ENCODE data around the gene FNDC3B.
"Not testable (repeated sequence)": the region's sequence is repeated elsewhere in the genome, so short reads cannot be mapped to it uniquely, and the experiment has no call there.

The FNDC3B gene

GRCh38 chr3:172354931-172355499, 315.6 kb downstream of the FNDC3B start:
- no peak for DNase-seq (ENCODE audit: low read depth in 3 of 3, low spot score in 1 of 3)

DNA sequence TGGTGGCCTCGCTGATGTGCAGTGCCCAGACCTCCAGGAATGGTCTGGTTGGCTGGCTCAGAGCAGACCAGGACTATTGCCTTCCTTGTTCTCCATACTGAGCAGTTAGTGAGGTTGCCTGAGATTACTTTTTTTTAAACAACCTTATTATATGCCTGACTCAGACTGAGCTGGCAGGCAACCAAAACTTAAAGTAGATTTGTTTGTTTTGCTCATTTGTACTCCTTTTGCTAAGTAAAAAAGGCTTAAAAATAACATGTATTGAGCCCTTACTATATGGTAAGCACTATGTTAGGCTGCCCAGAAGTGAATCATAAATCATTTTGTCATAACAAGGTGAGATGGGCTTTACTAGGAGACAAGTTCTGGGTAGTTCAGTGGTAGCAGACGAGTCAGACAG, 316.5 kb downstream of the FNDC3B start:
- no peak for DNase-seq (ENCODE audit: low read depth in 3 of 3, low spot score in 1 of 3)

DNA sequence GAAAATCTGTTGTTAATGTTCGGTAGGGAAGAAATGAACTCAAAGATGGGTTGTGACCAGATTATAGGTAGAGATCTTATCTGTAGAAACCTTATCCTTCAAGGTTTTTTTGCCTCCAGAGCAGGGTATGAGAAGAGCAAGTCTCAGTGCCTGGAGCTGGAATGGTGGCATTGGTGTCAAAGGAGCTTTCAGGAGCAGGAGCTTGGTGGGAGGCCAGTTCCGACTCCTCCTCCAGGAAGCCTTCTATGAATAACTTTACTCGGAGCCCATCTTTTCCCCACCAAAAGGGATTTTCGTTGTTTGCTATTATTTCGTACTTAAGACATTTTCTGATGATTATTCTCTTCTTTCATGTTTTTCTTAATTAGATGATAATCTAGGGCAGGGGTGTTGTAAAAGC, 317.0 kb downstream of the FNDC3B start:
- no peak for DNase-seq (ENCODE audit: low read depth in 3 of 3, low spot score in 1 of 3)

- DNase-seq (ENCODE audit: low read depth in 3 of 3, low spot score in 1 of 3): no peak
Observed at GRCh38 chr3:172357850-172358754, 318.7 kb downstream of the FNDC3B start.

DNA sequence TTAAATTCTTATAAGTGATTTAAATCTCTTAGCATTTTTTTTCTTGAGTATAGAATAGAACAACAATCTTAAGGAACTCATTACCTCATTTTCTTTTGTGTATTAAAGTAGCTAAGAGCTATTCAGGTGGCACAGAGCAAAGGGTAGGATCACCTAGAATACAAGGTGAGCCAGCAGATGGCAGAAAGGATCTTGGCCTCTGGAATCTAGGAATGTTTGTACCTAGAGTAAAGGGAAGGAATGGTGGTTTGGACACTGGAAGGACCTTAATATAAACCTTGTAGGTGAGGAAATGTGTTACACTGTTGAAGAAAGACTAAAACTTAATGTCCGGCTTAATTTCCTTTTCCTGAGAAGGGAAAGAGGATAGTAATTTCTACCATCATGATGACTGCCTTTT, 319.9 kb downstream of the FNDC3B start:
- no peak for DNase-seq (ENCODE audit: low read depth in 3 of 3, low spot score in 1 of 3)

GRCh38 chr3:172359996-172360395, 320.6 kb downstream of the FNDC3B start:
- DNase-seq (ENCODE audit: low read depth in 3 of 3, low spot score in 1 of 3): no peak

DNA sequence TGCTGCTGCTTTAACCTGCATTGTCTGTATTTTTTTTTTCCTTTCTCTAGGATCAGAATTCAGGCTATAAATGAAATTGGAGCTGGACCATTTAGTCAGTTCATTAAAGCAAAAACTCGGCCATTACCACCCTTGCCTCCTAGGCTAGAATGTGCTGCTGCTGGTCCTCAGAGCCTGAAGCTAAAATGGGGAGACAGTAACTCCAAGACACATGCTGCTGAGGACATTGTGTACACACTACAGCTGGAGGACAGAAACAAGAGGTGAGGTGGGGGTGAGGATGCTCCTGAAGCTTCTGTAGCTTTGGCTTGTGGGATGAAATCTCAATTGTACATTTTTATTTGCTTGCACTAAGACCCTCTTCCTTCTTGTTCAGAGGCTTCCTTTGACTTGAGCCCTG, 323.2 kb downstream of the FNDC3B start:
- DNase-seq (ENCODE audit: low read depth in 3 of 3, low spot score in 1 of 3): no peak

GRCh38 chr3:172364374-172365027, 325.1 kb downstream of the FNDC3B start:
- DNase-seq (ENCODE audit: low read depth in 3 of 3, low spot score in 1 of 3): no peak

DNA sequence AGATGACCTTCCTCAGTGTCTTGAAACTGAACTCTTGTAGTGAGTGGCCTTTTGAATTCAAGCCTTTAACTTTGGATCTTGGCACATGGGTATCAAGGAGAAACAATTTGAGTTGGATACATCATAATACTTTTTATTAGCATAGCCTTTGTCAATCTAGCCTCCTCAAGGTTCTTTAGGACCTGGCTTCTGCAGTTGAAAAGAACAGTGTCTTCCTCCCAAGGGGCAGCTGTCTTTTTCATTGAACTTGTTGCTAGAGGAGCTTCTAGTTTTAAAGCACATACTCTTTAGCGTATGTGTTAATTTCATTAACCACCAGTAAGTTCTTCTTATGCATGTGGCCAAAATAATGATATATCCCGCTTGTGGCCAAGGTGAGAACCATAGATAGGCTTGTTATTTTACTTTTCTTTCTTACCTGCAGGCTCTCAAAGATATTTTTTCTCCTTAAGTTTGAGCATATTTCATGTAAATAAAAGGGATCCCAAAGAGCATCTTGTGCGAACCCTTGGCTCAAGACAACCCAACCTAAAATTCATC, 325.7 kb downstream of the FNDC3B start:
- no peak for DNase-seq (ENCODE audit: low read depth in 3 of 3, low spot score in 1 of 3)

DNA sequence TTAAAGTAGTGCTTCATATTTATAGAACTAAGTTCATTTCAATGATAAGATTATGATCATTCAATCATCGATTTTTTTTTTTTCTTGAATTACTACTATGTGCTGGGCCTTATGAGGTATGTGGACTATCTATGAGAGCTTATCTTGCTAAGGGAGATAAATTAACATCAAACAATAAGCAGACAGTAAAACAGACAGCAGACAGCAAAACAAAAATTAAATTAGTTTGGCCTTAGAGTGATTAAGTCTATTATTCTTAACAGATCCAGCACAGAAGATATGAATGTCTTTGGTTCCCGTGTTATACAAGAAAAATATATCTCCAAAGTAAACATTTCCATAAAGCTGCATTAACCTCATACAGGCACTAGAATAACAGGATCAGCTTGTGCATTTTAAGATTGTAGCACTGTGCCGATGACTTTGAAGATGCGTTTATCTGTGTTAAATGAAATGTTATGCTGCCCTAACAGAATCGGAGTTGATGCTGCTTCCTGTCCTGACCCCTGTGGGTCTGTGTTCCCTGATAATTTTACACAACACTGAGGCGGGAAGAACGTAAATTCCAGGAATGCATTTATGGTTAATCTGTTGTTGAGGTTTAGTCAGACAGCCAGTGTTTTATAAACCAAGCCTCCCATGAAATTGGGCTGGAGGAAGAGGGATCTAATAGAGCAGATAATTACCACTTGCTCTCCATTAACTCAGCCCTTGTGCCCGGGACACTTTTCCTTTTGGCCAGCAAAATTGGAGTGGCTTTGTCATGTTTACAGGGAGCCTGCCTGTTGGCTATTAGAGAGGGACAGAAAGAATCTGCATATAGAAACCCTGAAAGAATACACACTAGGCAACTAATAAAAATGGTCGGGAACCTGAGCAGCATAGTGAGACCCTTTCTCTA, 328.1 kb downstream of the FNDC3B start:
- DNase-seq (ENCODE audit: low read depth in 3 of 3, low spot score in 1 of 3): no peak

DNA sequence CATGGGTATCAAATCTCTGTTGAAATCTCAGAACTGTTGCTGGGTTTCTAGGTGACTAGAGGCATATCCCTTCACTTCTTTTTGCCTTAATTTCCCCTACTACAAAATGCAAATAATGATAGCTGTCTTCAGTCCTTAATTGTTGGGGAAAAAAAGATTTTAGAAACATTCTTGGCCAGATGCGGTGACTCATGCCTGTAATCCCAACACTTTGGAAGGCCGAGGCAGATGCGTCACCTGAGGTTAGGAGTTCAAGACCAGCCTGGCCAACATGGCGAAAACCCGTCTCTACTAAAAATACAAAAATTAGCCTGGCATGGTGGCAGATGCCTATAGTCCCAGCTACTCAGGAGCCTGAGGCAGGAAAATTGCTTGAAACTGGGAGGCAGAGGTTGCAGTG, 329.2 kb downstream of the FNDC3B start:
- not testable (repeated sequence) for DNase-seq (ENCODE audit: low read depth in 3 of 3, low spot score in 1 of 3)

DNA sequence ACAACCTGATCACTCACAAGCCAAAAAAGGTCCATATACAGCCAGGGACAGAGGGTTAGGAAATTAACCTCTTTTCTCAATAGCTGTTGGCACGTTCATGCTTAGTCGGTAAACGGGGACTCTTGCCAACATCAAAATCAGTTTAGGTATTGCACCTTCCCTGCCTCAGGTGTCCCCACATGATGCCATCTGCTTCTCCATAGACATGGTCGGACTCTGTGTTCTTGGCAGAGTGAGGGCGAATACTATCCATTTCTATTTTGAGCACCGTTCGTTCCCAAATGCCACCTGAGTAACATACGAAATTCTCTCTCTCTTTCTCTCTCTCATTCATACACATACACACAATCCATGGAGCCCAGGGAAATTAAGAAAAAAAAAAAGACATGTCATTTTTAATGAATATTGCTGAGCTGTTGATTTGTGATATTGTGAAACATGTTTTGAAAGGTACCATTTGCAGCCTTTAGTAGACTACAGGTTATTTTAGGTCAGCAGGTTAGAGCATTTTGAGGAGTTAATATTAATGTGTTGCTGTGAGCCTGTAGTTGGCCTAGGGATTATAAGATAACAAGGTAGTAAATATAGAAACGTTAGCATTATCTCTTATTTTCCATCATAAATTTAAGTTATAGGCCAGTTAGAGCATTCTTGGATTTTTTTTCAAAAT, 330.3 kb downstream of the FNDC3B start:
- DNase-seq (ENCODE audit: low read depth in 3 of 3, low spot score in 1 of 3): no peak

- DNase-seq (ENCODE audit: low read depth in 3 of 3, low spot score in 1 of 3): no peak
Observed at GRCh38 chr3:172370419-172370818, 331.0 kb downstream of the FNDC3B start.

DNA sequence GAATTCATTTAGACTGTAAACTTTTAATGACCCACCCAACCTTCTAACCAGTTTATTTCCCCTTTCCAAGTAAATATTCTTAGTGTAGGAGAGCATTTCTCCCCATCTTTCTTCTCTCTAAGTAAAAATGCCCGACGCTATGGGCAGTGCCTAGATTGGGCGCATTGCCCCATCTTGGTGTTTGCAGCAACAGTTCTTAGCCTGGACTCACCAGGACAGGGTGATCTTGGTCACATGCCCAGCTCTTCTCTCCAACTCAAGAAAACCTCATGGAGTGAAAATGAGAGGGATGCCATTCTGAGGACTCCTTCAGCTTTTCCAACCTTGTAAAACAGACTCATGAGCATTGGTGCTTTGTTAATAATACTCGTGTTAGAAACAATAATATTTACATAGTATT, 332.2 kb downstream of the FNDC3B start:
- no peak for DNase-seq (ENCODE audit: low read depth in 3 of 3, low spot score in 1 of 3)

DNA sequence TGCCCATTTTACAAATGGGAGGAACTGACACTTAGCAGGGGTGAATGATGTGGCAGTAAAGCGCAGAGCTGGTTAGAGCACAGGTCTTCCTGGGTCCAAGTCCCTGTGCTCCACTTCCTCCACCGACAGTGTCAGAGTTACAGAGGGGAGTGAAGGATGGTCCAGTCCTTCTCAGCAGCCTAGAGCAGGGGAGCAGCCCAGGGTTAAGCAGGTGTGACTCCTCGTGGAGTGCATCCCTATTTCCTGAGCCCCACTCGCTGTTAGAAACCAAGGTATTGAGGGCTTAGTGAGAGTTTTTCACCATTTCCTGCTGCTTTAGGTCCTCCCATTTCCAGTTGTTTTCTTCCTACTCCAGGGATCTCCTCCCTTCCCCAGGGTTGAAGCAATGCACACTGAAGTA, 333.5 kb downstream of the FNDC3B start:
- DNase-seq (ENCODE audit: low read depth in 3 of 3, low spot score in 1 of 3): no peak

DNA sequence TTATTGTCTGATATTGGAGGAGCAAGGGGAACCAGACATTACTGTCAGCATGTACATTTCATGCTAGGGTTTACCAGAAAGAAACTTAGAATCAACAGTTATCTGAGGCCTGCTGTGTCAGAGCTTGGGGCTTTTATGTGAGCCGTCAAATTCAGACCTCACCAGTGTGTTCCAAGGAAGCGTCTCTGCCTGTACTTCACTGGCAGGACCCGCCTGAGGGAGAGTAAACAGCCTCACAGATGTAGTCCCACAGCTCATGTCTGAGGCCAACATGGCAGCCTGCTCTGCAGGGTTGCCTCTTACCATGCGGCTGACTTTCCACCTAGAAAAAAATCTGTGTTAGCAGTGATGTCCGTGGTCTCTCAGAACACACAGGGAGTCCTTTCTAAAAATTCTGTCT, 334.5 kb downstream of the FNDC3B start:
- DNase-seq (ENCODE audit: low read depth in 3 of 3, low spot score in 1 of 3): no peak

- no peak for DNase-seq (ENCODE audit: low read depth in 3 of 3, low spot score in 1 of 3)
Observed at GRCh38 chr3:172375206-172375850, 335.9 kb downstream of the FNDC3B start.

GRCh38 chr3:172376402-172376801, 337.0 kb downstream of the FNDC3B start:
- no peak for DNase-seq (ENCODE audit: low read depth in 3 of 3, low spot score in 1 of 3)

DNA sequence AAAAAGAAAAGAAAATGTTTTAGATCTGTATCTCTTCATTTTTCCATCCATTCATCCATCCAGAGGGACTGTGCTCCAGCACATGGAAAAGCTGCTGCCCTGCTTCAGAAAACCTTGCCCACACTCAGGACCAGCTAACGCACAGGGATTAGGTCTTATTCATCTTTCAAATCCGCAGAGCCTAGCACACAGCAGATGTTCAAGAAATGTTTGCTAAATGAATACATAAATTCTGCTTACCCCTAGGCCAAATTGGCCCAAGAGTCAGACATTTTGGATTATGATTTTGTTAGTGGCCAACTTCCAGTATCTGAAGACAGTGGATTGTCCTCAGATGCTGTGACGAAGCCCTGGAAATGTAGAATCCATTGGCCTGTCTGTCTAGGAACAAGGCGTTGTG, 337.5 kb downstream of the FNDC3B start:
- DNase-seq (ENCODE audit: low read depth in 3 of 3, low spot score in 1 of 3): no peak

DNA sequence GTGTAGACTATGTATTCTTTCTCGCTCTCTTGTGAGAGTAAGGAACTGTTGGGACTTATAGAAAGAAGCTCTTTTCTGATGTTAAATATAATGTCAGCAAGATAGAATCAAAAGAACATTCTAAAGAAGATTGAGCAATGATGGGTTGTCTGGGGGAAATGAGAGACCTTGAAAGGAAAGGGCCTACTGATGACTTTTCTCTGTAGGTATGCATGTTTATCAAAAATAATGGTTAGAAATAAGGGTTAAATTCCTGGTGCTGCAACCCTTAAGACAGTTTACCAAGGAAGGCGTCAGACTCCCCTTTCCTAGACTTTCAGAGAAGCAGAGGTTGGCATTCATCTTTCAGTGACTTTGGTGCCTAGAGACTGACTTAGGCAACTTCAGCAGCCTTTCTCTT, 339.1 kb downstream of the FNDC3B start:
- DNase-seq (ENCODE audit: low read depth in 3 of 3, low spot score in 1 of 3): no peak
